OCI-LY3 (cell line): ENCODE measurements around the gene IRS2.

Experiments used
- CTCF ChIP-seq: fragments of 200-600, 300-600 bp; sonication (generic); IDR thresholded peaks from 2 replicates; pipeline ENCODE4 v1.5.1; 2014; ENCODE audit warnings: antibody characterized with exemption, low read length, low read depth
- EZH2phosphoT487 ChIP-seq: fragments of 200-600 bp; shearing (Covaris generic); IDR thresholded peaks from 2 replicates; pipeline ENCODE4 v1.6.1; 2018; ENCODE audit warnings: antibody characterized with exemption, mixed run types, low read depth

GRCh38 chr13:109730812-109731335 is 55.5 kb downstream of the IRS2 start:
- no peak for TF ChIP-seq CTCF
- TF ChIP-seq EZH2phosphoT487 = no peak
